OCI-LY1 (cell line): Measurements from ENCODE around the gene RAD51B.

Experiments
- EZH2 ChIP-seq: fragments of 200-600 bp; sonication (generic), shearing (Covaris generic); IDR thresholded peaks from 2 replicates; pipeline ENCODE4 v1.8.0; 2017; ENCODE audit warnings: borderline replicate concordance, mixed run types, mild to moderate bottlenecking, antibody characterized with exemption, low read length, moderate library complexity, mixed read lengths
- TF ChIP-seq, protein P1 (sequence below): fragments of 200-600 bp; sonication (generic), shearing (Covaris generic); IDR thresholded peaks from 2 replicates; pipeline ENCODE4 v1.5.1; 2017; ENCODE audit warnings: mild to moderate bottlenecking, antibody characterized with exemption, low read length, moderate library complexity, mixed read lengths

DNA sequence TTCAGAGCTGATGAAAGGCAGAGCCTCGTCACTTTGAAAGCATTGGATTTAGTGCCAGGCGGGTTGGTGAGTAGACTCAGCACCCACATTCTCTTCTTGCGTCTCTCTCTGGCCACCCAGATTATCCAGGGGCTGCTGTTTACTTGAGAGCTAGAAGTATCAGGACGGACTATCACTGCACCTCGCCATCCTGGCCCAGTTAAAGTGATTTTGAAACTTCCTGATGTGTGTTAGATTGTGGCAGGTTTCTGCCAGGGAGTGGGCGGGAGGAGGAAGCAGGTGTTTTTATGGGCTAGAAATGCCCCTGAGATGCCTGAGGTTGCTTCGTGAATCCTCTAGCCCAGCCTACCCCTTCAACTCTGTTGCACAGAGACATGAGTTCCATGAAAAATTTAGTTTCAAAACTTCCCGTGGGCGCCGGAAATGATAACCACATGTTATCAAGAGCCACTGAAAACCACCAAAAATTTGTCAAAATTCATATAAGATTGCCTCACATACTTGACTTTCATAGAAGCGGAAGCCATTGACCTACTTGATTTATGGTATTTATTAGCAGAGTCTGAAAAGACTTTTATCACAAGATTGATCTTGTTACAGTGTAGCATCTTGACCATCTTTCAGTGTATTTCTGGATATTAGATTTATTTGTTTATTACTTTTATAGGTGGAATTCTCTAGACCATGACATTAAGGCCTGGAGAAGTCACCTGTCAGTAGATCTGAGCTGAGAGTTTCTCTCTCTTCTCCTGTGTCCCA, 466.0 kb downstream of the RAD51B start:
- TF ChIP-seq, protein P1, sequence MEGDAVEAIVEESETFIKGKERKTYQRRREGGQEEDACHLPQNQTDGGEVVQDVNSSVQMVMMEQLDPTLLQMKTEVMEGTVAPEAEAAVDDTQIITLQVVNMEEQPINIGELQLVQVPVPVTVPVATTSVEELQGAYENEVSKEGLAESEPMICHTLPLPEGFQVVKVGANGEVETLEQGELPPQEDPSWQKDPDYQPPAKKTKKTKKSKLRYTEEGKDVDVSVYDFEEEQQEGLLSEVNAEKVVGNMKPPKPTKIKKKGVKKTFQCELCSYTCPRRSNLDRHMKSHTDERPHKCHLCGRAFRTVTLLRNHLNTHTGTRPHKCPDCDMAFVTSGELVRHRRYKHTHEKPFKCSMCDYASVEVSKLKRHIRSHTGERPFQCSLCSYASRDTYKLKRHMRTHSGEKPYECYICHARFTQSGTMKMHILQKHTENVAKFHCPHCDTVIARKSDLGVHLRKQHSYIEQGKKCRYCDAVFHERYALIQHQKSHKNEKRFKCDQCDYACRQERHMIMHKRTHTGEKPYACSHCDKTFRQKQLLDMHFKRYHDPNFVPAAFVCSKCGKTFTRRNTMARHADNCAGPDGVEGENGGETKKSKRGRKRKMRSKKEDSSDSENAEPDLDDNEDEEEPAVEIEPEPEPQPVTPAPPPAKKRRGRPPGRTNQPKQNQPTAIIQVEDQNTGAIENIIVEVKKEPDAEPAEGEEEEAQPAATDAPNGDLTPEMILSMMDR, result no peak
- TF ChIP-seq EZH2, result no peak
